DLD1 (cell line): Measurements from ENCODE around the gene ADAMTS14.

Experiments
- in situ Hi-C: cut with HindIII; loops from 2 replicates; pipeline ENCODE4 v1.10.0; 2017; ENCODE audit warnings: low sequenced_read_pairs

ADAMTS14 gene

GRCh38 chr10:70747192-70747965, 75.1 kb downstream of the ADAMTS14 start:
- in situ Hi-C loops = no loop called here

- in situ Hi-C loops = no loop called here
Observed at GRCh38 chr10:70748305-70748704, 76.0 kb downstream of the ADAMTS14 start.

GRCh38 chr10:70748801-70749573, 76.7 kb downstream of the ADAMTS14 start:
- in situ Hi-C loops = no loop called here

GRCh38 chr10:70749756-70750155, 77.5 kb downstream of the ADAMTS14 start:
- in situ Hi-C loops = no loop called here

DNA sequence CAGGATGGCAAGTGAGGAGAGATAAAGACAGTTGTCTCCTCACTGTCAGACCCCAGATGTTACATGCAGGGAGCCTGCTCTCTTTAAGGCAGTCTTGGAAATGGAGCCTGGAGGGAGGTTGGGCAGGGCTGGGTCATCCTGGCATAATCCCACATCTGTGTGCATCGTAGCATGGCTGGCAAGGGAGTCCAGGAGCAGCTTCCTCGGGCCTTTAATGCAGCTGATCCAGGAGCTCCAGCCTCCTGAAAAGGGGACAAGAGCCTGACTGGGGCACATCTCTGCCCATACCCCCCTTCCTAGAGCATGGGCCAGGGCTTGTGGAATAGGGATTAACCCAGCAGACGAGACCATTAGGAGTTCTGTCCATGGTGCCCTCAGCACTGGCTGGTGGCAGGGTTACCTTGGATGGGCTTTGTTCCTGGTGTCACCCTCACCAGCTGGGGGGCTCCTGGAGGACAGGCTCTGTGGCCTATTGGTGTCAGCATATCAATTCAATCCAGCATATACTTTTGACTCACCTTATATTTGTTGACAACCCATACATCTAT, 77.9 kb downstream of the ADAMTS14 start:
- in situ Hi-C loops = no loop called here

GRCh38 chr10:70751356-70751755, 79.0 kb downstream of the ADAMTS14 start:
- in situ Hi-C loops = no loop called here

GRCh38 chr10:70751991-70752390, 79.7 kb downstream of the ADAMTS14 start:
- in situ Hi-C loops = no loop called here

GRCh38 chr10:70752571-70752970, 80.3 kb downstream of the ADAMTS14 start:
- in situ Hi-C loops = no loop called here

DNA sequence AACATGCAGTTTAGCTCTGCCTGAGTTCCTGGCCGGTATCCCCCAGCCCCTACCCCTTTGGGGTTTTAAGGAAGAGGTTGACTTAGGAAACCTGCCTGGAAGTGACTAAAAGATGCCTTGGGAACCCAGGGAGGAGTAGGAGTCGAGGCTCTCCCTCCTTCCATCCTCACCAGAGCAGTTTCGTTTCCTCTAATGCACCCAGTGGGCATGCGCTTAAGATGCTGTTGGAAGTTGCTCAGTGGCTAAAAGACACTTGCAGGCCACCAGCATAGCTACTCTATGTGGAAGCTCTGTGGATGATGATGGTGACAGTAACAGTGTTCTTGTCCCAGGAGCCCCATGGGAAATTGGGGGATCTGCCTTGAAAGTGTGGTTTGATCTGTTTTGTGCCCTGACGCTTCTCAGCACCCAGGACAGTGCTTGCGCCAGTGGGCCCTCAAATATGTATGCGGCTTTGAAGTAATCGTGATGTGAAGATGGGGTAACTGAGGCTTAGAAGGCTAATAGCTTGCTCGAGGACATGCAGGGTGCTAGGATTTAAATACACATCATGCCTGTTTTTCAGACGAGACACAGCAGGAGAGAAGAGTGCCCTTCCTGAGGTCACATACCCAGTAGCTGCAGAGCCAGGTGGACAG, 80.8 kb downstream of the ADAMTS14 start:
- in situ Hi-C loops = no loop called here

GRCh38 chr10:70753841-70754621, 81.7 kb downstream of the ADAMTS14 start:
- in situ Hi-C loops = no loop called here

DNA sequence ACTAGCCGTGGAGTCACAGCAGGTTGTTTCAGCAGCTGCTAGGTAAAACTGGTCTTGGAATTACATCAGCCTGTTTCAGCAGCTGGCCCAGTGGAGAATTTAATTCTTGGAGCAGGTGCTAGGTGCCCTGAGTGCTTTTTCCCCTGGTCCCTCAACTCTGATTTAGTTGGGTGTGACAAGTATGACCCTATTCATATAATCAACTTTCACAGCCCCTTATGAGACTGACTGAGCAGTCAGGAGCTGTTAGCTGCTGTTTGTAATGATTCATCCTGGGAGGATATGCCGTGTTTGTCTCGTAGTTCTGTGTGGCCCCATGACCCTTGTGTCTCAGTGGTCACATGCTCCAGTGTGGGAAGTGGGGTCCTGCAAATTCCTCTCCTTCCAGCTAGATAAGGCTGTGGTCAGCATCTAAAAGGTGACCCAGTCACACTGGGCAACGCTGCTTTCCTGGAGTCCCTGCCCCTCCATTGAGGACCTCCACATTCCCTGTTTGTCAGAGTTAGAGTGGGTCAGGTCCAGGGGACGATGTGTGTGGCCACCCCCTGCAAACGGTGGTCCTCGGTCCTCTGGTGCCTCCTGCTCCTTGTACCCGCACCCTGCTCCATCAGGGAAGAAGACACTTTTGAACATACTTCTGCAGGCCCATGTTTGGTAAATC, 84.5 kb downstream of the ADAMTS14 start:
- in situ Hi-C loops = no loop called here

DNA sequence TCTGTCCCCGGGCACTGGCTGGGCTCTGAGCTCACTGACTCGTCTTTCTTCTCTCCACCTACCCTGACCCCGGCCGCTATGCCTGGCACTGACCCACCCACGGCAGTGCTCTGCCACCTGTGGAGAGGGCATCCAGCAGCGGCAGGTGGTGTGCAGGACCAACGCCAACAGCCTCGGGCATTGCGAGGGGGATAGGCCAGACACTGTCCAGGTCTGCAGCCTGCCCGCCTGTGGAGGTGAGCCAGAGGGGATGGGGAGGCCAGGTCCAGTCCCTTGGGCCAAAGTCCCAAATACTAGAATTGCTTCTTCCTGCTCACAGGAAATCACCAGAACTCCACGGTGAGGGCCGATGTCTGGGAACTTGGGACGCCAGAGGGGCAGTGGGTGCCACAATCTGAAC, 85.5 kb downstream of the ADAMTS14 start:
- in situ Hi-C loops = no loop called here

- in situ Hi-C loops = no loop called here
Observed at GRCh38 chr10:70758757-70759514, 86.6 kb downstream of the ADAMTS14 start.

DNA sequence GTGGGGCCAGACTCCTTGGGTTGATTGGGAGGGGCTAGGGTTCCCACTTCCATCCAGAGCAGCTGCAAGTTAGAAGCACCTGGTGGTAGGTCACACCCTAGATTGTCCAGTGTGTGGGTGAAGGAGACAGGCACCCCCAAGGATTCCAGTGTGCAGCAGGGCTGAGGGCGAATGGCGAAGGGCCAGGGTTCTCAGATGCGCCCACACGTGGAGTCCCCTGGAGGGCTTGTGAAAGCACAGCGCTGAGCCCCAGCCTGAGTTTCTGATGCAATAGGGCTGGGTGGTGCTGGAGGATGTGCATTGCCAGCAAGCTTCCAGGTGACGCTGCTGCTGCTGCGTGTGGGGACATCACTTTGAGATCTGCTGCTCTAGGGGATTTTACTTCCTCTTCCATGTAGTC, 87.5 kb downstream of the ADAMTS14 start:
- in situ Hi-C loops = no loop called here

GRCh38 chr10:70760271-70760787, 88.0 kb downstream of the ADAMTS14 start:
- in situ Hi-C loops = no loop called here

- in situ Hi-C loops = no loop called here
Observed at GRCh38 chr10:70761031-70761601, 88.8 kb downstream of the ADAMTS14 start.

DNA sequence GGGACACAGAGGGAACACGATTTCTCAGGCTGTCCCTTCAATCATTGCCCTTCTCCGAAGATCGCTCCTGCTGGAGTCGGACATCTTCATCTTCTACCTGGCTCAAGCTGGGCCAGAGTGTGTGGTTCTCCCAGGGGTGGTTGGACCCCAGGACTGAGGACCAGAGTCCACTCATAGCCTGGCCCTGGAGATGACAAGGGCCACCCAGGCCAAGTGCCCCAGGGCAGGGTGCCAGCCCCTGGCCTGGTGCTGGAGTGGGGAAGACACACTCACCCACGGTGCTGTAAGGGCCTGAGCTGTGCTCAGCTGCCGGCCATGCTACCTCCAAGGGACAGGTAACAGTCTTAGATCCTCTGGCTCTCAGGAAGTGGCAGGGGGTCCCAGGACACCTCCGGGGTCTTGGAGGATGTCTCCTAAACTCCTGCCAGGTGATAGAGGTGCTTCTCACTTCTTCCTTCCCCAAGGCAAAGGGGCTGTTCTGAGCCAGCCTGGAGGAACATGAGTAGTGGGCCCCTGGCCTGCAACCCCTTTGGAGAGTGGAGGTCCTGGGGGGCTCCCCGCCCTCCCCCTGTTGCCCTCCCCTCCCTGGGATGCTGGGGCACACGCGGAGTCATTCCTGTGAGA, 89.5 kb downstream of the ADAMTS14 start:
- in situ Hi-C loops = no loop called here

GRCh38 chr10:70762441-70763175, 90.3 kb downstream of the ADAMTS14 start:
- in situ Hi-C loops = no loop called here
